ENCODE results near the gene SLC24A4.
"Not testable (repeated sequence)": the region's sequence is repeated elsewhere in the genome, so short reads cannot be mapped to it uniquely, and the experiment has no call there.

SLC24A4 gene

DNA sequence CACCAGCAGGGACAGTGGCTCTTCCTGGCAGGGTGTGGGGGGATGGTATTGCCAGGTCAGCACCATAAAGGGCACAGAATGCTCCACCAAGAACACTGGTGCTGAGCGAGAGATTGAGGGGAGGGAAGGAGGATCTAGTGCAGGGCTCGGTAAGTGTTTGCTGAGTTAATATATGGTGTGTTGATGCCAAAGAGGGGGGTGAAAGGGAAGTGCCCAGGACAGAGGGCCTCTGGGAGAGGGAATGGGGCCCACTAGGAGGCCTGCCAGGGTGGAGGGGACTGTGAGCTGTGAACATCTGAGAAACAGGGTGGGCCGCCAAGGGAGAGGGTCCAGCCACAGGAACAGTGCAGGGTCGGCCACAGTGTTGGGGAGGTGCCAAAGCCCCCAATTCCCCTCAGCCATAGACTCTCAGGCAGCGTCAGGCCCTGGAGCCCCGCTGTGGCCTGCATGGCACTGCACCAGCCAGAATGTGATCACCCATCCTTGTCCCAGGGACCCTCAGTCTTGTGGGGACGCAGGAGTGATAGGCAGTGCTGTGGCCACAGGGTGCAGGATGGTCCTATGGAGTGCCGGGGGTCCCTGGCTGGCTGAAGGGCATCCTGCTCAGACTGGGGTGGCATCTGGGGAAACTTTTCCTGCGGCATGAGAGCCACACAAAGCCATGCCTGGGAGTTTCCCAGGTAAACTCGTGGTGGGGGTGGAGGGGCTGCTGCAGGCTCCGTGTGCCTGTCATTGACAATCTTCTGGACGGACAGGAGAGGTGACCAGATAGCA is 202.5 kb downstream of the SLC24A4 start:
- FAIRE-seq = no peak

DNA sequence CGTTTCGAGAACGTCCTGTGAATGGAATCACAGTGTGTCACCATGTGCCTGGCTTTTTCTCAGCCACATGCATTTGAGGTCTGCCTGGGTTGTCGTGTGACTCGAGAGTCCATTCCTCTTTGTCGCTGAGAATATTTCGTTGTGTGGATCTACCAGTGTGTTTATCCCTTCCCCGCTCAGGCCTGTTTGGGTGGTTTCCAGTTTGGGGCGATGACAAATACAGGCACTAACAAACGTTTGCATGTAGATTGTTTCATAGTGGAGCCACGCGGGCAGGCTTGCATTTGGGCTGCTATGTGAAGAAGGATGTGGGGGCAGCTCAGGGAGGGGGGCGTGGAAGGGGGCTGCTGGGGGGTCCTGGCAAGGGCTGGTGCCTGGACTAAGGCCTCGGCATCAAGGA is 204.8 kb downstream of the SLC24A4 start:
- FAIRE-seq = no peak

DNA sequence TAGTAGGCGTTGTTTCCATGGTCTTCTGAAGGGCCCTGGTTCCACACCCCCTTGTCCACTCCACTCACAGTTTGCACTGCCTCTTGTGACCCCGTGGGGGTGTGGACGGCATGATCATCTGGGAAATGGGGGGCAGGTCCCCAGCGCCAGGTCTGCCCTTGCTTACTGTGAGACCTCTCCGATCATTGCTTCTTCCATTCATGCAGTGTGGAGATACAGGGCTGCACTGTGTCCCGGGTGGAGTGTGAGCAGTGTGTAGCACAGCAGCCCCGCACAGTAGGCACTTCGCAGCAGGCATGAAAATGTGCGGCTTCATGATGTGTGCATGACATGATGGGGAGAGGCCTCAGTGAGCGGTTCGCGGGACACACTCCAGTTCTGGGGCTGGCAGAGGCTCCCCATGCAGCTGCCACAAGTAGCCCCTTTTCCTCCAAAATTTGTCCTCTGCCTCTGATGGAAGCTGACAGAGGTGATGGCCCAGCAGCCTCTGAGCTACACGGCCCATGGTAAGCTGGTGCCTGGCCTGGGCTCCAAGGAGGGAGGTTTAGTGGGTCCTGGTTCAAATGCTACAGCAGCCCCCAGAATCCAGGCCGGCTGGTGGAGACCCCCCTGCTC is 205.6 kb downstream of the SLC24A4 start:
- FAIRE-seq = no peak

DNA sequence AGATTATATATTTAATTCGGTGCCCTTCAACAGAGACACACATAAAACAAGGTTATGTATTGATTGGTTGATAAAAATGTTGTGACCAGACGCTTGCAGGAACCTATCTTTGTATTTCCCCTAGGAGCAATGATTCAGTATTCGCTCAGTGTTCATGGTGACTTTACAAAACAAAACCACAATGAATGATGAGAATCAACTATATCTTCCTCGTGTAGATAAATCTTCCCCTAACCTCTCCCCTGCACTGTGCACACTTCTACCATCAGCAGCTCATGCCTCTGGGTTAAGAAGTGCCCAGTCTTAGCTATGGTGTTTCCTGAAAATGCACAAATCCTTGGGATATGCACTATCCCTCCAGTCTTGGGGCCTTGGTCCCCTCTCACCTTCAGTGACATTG is 206.9 kb downstream of the SLC24A4 start:
- no peak for FAIRE-seq

DNA sequence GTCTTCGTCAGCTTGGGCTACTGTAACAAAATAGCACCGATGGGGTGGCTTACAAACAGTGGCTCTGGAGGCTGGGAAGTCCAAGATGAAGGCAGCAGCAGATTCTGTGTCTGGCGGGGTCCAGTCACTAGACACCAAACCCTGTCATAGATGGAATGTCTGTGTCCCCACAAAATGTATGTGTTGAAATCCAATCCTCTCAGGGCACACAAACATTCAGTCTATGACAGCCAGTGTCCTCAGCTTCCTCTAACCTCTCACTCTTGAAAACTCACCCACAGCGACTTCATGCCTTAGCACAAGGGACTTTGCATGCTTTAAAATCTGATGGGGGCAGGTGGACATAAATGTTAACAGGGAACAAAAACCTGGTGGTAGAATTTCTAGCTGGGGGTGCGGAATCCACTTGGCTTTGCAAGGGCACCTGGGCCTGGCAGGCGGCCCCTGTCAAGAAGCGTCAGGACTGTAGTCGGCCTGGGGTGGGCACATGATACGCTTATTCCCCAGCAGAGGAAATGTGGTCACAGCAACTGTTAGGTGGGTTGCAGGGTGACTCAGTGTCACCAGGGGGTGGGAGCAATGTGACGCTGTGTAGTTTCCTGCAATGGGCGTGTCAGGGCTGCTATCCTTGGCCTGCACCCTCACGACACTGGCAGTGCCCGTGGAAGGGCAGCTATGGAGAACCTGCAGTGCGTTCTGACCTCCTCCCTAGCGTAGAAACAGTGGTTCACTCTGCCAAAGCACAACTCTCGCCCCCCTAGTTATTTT is 208.3 kb downstream of the SLC24A4 start:
- FAIRE-seq = no peak

DNA sequence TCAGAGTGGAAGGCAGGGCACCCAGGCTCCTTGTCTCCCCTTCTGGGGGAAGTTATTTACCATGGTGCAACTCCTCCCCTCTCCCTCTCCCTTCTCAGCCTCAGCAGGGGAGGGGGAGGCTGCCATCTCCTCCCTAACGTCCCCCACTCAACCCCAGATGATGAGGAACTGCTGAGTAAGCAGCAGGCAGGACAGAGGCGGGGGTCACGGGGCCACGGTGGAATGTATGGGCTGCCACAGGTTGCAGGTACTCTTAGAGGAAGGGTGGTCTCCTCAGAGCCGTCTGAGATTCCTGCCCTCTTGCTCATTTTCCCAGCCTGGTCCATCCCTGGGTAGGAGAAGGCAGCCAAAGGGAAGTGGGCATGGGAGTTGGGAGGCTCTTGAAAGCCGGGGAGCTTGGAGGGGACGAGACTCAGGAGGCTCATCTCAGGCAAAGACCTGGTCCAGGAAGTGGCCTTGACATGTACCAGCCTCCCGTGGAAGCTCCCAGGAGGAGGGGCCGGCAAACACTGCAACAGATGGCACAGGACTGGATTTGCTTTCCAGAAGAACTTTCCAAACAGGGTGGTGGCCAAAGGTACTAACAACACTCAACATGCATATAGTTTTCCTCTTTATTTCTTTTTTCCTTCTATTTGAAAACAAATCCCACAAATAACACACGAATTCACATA is 209.7 kb downstream of the SLC24A4 start:
- FAIRE-seq = no peak

DNA sequence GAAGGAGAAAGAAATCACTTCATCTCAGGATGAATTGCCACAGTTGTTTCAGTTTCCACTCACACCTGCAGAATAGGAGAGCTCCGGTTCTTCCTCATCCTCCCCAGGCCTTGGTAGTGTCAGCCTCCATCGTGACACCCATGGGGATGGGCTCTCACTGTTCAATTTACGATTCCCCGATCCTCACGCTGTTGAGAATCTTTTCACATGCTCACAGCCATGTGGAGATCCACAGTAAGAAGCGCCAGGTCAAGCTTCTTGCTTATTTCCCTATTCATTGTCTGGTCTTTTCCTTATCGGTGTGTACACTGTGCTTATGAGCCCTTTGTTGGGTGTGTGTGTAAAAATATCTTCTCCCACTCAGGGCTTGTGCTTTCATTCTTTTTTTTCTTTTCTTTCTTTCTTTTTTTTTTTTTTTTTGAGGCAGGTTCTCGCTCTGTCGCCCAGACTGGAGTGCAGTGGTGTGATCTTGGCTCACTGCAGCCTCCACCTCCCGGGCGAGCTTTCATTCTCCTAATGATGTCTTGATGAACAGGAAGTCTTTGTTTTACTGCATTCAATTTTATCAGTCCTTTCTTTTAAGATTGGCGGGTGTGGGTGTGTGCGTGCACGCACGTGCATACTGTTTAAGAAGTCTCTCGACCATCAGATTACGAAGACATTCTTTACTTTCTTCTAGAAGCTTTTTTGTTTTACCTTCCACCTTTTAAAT is 212.1 kb downstream of the SLC24A4 start:
- no peak for FAIRE-seq

DNA sequence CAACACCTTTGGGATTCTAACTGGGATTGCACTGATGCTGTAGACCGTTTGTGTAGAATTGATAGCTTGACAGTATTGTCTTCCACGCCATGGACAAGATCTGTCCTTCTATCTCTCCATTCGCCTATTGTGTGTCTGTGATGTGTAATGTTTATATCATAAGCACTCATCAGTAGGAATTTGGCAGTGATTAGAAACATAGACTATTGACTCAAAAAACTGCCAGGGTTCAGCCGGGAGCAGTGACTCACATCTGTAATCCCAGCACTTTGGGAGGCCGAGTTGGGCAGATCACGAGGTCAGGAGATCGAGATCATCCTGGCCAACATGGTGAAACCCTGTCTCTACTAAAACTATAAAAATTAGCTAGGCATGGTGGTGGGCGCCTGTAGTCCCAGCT is 213.3 kb downstream of the SLC24A4 start:
- not testable (repeated sequence) for FAIRE-seq

DNA sequence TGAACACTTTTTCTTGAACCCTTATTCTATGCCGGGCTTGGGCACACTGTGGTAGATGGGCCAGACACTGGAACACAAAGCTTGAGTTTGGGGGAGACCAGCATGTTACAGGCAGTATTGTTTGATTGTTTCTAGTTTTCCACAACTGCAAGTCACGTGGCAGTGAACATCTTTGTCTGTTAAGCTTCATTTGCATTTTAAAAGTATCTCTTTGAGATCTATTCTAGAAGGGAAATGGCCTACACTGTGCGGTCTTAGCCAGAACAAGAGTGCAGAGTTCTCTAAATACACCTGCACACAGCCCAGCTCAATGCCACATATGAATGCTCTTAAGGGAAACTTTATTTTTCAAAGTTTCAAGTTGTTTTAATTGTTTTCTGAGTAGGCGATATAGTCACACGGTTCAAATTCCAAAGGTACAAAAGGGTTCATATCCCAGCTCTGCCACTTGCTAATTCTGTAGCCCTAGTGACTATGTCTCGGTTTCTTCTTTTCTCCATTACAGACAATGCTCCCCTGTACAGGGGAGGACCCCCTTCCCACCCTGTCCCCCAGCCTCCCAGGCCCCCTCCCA is 215.5 kb downstream of the SLC24A4 start:
- FAIRE-seq = no peak

DNA sequence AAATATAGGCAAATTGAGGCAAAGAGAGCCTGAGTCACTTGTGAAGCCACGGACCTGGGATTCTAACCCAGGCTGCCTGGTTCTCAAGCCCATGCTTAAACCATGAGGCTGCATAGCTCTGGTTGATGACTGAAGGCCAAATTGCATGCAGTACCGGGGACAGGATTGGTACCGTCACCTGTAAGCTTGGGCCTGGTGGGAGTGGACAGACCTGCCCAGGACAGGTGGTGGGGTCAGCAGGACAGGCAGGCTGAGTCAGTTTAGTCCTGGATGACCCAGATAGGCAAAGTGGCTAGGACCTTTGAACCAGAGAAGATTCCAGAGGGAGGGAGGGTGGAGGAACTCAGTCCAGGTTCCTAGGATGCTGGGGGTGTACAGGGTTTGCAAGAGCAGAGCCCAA is 216.5 kb downstream of the SLC24A4 start:
- FAIRE-seq = no peak

DNA sequence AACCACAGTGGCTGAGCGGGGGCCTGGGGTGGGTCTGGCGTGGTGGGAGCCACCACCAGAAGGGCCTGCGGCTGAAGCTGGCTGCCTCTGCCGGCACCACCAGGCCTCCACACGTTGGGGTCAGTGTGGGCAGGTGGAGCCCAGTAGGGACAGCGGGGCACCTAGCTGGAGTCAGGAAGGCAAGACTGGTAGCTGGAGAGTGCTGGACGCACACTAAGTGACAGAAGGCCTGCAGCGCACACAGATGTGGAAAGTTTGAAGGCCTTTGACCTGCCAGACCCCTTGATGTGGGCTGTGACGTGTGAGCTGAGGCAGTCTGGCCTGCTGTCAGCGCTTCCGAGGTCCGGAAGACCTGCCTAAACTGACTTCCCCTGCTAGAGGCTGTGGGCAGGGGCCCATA is 216.9 kb downstream of the SLC24A4 start:
- no peak for FAIRE-seq

DNA sequence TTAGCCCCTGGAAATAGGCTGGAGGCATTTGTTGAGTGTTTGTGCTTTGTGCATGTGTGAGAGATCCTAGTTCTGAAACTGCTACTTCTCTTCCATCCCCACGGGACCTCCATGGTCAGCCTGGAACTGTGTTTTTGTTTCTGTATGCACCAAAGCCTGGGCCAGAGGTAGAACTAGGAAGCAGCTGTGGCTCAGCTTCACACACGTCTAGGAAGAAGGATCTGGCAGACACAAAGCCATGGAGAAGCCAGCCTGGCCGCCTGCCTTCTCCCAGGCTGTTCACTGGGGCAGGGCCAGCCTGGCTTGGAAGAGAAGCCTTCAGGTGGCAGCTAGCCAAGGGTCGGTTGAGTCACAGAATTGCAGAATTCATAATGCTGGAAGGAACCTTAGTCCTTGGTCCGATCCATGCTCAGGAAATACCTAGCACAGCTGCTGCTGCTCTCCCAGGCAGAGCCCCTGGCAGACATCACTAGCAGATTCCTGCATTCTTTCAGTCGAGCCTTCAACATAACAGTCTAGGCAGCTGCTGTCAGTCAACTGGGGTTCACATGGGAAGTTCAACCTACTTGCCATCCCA is 217.6 kb downstream of the SLC24A4 start:
- FAIRE-seq = no peak

DNA sequence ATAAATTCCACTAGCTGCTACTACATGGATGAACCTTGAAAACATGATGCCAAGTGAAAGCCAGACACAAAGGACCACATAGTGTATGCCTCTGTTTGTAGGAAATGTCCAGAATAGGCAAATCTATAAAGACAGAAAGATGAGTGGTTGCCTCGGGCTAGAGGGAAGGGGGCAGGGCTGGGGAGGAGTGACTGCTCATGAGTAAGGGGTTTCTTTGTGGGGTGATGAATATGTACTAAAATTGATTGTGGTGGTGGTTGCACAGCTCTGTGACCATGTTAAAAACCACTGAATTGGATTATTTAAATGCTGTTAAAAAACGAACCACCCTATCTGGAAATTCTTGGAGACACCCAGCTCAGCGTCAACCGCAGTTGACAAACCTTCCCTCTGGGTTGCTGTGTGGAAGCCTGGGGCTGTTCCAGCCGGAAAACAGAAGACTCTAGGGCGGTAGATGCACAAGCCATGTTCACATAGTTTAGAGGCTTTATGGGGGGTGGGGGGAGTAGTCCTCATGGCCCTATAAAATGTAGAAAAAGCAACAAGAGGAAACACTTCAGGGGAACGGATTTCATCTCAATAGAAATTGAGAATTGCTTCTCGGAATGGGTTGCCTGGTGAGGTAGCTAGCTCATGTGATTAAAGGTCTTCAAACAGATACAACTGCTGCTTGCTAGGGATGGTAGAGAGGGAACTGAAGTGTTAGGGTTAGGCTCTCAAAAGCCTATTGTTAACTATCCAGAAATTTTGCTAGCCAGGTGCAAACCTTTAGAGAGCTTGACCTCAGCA is 220.0 kb downstream of the SLC24A4 start:
- FAIRE-seq = no peak

DNA sequence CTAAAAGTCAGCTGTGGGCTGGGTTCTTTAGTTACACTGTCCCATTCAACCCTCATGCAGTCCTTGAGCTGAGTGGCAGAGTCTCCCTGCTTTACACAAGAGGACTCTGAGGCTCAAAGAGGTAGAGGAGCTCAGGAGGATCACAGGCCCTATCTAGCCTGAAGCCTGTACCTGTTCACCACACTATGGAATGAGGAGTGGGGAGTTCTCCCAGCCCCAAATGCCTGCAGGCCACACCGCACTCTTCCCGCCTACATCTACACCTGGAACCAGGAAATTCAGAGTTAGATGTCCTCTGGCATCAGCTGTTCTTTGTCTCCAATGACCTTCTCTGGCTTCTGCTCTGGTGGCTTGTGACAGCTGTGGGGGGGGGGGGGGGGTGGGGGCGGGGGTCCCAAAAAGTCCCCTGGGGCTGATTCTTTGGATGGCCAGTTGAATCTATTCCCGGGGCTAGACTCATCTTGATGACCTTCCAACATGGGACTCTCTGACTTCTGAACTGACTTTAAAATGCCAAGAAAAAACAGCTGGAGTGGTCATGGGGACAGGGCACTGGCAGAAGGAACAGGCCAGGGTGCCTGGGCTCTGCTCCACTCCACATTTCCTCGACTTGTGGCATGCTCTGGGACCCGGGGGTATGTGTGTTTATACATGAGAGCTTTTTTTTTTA is 221.2 kb downstream of the SLC24A4 start:
- no peak for FAIRE-seq

DNA sequence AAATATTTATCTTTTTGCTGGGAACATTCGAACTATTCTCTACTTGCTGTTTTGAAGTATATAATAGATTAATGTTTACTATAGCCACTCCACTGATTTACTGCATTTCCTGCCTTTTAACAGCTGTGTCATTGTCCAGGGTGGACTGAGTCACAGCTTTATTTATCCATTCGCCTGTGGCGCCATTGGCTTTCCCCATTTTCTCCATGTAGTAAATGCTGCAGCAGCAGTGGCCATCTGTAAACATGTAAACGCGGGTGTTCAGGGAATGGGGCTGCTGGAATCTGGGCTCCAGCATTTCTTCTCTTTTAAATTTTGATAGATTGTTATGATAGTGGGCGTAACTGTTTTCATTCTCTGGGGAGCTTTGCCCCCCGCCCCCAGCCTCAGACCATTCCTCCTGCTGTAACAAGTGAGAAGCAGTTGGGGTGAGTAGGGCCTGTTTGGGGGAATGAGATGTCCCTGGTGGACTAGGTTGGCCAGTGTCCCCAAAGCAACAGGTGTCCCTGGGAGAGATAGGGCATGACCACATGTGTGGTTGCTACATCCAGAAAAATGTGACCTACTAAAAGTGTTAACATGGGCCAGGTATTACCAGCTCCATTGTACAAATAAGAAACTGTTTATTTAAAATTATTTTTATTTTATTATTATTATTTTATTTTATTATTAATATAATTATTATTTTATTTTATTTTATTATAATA is 223.5 kb downstream of the SLC24A4 start:
- no peak for FAIRE-seq

DNA sequence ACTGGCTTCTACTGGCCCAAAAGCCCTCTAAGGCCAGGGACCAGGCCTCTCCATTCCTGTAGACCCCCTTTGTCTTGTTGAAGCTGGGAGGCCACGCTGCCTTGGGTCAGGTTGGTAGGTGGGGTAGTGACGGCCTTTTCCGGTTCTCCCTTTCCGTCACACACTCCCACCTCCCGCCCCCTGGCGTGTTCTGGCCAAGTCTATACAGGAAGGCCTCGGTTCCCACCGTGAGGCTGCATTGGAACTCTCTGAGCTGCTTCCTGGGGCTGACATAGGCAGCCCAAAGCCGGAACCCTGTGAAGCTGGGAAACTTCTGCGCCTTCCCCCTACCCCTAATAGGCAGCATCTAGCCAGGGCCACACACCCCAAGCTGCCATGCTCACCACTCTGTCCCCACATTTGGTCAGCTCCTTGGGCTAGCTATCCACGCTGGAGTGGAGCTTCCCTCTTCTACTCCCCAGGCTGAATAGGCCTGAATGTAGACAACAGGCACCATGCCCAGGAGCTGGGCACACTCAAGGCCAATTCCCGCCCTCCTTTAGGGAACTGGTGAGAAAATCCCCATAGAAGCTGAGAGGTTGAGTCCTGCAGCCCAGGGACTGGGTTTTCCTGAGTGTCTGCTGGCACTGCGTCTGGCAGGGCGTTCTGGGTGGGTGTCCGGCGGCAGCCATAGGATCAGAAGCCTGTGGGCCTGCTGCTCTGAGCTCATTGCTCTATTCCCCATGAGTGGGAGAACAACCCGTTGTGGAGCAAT is 226.3 kb downstream of the SLC24A4 start:
- no peak for FAIRE-seq

DNA sequence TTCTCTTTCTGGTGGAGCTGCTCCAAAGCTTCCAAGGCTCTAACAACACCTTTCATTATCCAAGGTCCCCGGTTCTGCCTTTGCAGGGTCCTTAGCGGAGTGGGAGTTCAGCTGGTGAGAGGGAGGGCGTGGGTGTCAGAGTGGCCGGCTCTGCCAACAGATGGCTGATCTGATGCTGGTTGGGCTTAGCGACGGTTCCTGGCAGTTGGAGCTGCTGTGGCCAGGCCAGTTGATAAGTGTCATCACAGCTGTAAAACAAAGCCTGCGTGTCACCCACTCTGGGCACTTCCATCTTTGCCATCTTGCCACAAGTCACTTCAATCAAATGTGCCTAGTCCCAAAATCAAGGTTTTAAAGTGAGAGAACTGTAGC is 226.9 kb downstream of the SLC24A4 start:
- FAIRE-seq = no peak

Data from colon (tissue), 2 donors.